OCI-LY7 (cell line): ENCODE measurements around the gene PALD1.

Source experiments
- EZH2phosphoT487 ChIP-seq: fragments of 200-600 bp; sonication (generic); IDR thresholded peaks from 2 replicates; pipeline ENCODE4 v1.6.1; 2018; ENCODE audit warnings: low read depth, borderline replicate concordance, mild to moderate bottlenecking, mixed run types, antibody characterized with exemption, low read length, moderate library complexity, mixed read lengths
- TF ChIP-seq, protein P1 (sequence below): fragments of 200-600 bp; sonication (generic); conservative IDR thresholded peaks from 2 replicates; pipeline ENCODE4 v1.5.1; 2014; ENCODE audit warnings: mild to moderate bottlenecking, antibody characterized with exemption, low read length, moderate library complexity, mixed read lengths

DNA sequence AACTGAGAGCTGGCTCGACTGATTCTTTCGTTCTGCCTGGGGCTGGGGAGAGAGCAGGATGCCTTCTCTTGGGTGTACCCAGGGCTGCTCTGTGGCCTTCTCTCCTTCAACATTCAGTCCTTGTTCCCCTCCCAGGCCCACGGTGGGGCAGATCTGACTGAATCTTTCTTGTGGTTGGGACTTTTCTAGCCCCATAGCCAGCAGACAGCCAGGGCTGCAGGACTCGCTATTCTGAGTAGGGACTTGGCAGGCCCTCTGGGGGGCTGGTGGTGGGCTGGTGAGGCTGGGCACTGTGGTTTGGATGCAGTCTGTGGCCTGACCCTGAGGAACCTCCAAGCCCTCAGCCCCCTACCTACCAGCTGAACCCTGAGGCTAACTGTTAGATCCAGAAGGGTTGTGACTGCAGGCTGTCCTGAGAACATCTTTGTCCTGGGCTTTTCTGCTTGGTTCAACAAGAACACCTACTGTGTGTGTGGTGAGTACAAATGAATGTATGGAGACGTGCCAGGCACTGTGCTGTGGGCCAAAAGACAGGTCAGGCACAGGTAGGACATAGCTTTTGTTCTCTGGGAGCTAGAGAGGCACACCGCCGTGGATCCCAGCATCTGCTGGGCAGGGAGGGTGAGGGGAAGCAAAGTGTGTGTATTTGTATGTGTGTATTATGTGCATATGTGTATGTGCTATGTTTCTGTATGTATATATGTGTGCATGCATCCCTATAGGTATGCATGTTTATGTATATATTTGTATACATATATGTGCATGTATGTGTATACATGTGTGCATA, 2.1 kb upstream of the PALD1 start:
- TF ChIP-seq, protein P1, sequence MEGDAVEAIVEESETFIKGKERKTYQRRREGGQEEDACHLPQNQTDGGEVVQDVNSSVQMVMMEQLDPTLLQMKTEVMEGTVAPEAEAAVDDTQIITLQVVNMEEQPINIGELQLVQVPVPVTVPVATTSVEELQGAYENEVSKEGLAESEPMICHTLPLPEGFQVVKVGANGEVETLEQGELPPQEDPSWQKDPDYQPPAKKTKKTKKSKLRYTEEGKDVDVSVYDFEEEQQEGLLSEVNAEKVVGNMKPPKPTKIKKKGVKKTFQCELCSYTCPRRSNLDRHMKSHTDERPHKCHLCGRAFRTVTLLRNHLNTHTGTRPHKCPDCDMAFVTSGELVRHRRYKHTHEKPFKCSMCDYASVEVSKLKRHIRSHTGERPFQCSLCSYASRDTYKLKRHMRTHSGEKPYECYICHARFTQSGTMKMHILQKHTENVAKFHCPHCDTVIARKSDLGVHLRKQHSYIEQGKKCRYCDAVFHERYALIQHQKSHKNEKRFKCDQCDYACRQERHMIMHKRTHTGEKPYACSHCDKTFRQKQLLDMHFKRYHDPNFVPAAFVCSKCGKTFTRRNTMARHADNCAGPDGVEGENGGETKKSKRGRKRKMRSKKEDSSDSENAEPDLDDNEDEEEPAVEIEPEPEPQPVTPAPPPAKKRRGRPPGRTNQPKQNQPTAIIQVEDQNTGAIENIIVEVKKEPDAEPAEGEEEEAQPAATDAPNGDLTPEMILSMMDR = no peak
- TF ChIP-seq EZH2phosphoT487 = no peak
